OCI-LY3 (cell line): Measurements from ENCODE around the gene TCF20.

Experiments used
- H2AFZ ChIP-seq: fragments of 200-600, 300-600 bp; shearing (Covaris generic); 2 replicates; pipeline ENCODE4 v1.6.0; 2014; ENCODE audit warnings: antibody characterized with exemption, low read depth, low read length
- H3K27ac ChIP-seq: fragments of 200-600, 300-600 bp; sonication (generic); 2 replicates; pipeline ENCODE4 v1.5.1; 2014; ENCODE audit warnings: mild to moderate bottlenecking, low read length, moderate library complexity, mixed read lengths
- H3K27me3 ChIP-seq: fragments of 200-600, 300-600 bp; sonication (generic); 2 replicates; pipeline ENCODE4 v1.6.1; 2014; ENCODE audit warnings: low read depth, low read length, mixed read lengths
- H3K36me3 ChIP-seq: fragments of 200-600, 300-600 bp; sonication (generic); replicated peaks from 2 replicates; pipeline ENCODE3; 2014; ENCODE audit warnings: low read depth, low read length, mixed read lengths
- H3K4me1 ChIP-seq: fragments of 300-600, 200-600 bp; sonication (generic); 2 replicates; pipeline ENCODE4 v1.6.1; 2014; ENCODE audit warnings: low read length, mixed read lengths
- H3K4me2 ChIP-seq: fragments of 200-600, 300-600 bp; sonication (generic); 2 replicates; pipeline ENCODE4 v1.6.1; 2014; ENCODE audit warnings: low read length, mixed read lengths
- H3K4me3 ChIP-seq: fragments of 300-600, 200-600 bp; sonication (generic); 2 replicates; pipeline ENCODE4 v1.5.1; 2014; ENCODE audit warnings: antibody characterized with exemption, mild to moderate bottlenecking, low read length, moderate library complexity
- H3K79me2 ChIP-seq: fragments of 300-600, 200-600 bp; shearing (Covaris generic); 2 replicates; pipeline ENCODE4 v1.6.1; 2014; ENCODE audit warnings: mild to moderate bottlenecking, low read length, mixed read lengths
- H3K9ac ChIP-seq: fragments of 300-600, 200-600 bp; shearing (Covaris generic); 2 replicates; pipeline ENCODE4 v1.6.0; 2014; ENCODE audit warnings: mild to moderate bottlenecking, low read length, moderate library complexity
- H3K9me3 ChIP-seq: fragments of 200-600, 300-600 bp; shearing (Covaris generic); 2 replicates; pipeline ENCODE4 v1.6.1; 2014; ENCODE audit warnings: low read length, mixed read lengths; ENCODE audit not compliant: insufficient read depth
- H4K20me1 ChIP-seq: fragments of 200-600, 300-600 bp; sonication (generic); 2 replicates; pipeline ENCODE4 v1.6.1; 2016; ENCODE audit warnings: low read length, mixed read lengths; ENCODE audit not compliant: insufficient read depth
- EZH2phosphoT487 ChIP-seq: fragments of 200-600 bp; shearing (Covaris generic); IDR thresholded peaks from 2 replicates; pipeline ENCODE4 v1.6.1; 2018; ENCODE audit warnings: antibody characterized with exemption, mixed run types, low read depth
- TF ChIP-seq, protein P1 (sequence below): fragments of 200-600, 300-600 bp; sonication (generic); IDR thresholded peaks from 2 replicates; pipeline ENCODE4 v1.5.1; 2014; ENCODE audit warnings: antibody characterized with exemption, low read length, low read depth

Gene TCF20

DNA sequence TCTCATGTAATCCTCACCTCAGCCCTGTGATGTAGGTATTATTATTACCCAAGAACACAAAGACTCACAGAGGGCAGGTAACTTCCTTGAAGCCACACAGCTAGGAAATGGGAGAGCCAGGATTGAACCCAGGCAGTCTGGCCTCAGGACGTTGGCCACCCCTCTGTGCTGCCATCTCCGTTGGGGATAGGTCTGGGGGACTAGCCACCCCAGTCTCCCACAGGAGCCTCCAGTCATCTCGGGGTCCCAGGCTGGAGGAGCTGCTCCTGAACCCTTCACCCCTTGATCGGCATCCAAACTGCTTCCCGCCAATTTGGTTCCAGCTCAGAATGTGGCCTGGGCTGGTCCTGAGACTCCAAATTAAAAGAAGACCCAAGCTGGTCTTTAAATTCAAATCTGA is 10.4 kb upstream of the TCF20 start:
- no peak overlapping the region for H3K27ac ChIP-seq
- no peak overlapping the region for H3K9ac ChIP-seq
- no peaks in the 10 kb centered on the region for H3K79me2 ChIP-seq
- no peaks in the 10 kb centered on the region for H3K36me3 ChIP-seq
- H2AFZ ChIP-seq, result no peak overlapping the region
- H3K4me3 ChIP-seq, result no peak overlapping the region
- no peaks in the 10 kb centered on the region for H4K20me1 ChIP-seq
- H3K9me3 ChIP-seq, result no peaks in the 10 kb centered on the region
- H3K4me1 ChIP-seq, result peaks cover 30% of the 10 kb centered on the region
- TF ChIP-seq, protein P1, sequence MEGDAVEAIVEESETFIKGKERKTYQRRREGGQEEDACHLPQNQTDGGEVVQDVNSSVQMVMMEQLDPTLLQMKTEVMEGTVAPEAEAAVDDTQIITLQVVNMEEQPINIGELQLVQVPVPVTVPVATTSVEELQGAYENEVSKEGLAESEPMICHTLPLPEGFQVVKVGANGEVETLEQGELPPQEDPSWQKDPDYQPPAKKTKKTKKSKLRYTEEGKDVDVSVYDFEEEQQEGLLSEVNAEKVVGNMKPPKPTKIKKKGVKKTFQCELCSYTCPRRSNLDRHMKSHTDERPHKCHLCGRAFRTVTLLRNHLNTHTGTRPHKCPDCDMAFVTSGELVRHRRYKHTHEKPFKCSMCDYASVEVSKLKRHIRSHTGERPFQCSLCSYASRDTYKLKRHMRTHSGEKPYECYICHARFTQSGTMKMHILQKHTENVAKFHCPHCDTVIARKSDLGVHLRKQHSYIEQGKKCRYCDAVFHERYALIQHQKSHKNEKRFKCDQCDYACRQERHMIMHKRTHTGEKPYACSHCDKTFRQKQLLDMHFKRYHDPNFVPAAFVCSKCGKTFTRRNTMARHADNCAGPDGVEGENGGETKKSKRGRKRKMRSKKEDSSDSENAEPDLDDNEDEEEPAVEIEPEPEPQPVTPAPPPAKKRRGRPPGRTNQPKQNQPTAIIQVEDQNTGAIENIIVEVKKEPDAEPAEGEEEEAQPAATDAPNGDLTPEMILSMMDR, result no peak
- no peak for TF ChIP-seq EZH2phosphoT487
- H3K4me2 ChIP-seq, result no peak overlapping the region
- no peaks in the 10 kb centered on the region for H3K27me3 ChIP-seq

DNA sequence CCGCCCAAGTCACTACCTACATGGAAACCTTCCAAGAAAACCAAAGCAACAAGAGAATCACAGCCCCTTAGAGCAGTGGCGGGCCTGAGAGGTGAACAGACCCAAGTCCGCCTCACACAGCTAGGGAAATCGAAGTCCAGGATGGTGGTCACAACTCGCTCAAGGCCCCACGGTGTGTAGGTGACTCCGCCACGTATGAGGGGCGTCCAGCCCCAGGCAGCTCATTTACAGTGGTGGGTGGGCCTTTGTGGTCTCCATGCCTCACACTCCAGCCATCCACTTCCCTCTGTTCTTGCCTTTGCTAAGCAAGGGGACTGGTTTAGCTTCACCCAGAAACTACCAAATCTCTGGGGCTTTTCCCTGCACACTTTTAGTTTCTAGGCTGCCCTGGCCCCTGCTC is 9.7 kb upstream of the TCF20 start:
- TF ChIP-seq, protein P1, result no peak
- TF ChIP-seq EZH2phosphoT487, result no peak
- H3K4me1 ChIP-seq, result peaks cover 30% of the 10 kb centered on the region

DNA sequence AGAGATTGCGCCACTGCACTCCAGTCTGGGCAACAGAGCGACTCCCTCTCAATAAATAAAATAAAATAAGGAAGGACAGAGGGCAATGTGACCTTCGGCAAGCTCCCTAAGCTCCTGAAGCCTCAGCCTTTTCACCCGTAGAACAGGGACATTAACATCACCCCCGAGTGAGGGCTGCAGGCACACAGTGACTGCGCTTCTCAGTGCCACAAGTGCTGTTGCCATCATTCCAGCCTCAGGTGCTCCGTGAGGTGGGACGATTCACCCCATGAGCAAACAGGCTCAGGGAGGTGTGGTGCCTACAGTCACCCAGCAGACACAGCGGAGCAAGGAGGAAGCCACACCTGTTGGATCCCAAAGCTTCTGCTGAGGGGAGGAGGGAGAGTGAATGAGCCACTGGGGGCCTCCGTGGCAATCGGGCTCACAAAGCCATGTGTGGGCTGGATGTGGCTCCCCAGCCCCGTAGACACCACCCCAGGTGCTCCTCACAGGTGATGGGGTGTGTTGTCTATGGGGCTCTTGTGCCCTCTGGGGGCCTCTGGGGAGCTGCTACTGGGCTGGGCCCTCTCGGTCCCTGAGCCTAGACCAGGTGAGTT is 9.1 kb upstream of the TCF20 start:
- H3K4me1 ChIP-seq, result peaks cover 30% of the 10 kb centered on the region
- H3K27me3 ChIP-seq, result no peaks in the 10 kb centered on the region
- H3K9ac ChIP-seq, result no peak overlapping the region
- H3K4me2 ChIP-seq, result no peak overlapping the region
- H3K4me3 ChIP-seq, result no peak overlapping the region
- H3K27ac ChIP-seq, result no peak overlapping the region
- TF ChIP-seq, protein P1, result no peak
- TF ChIP-seq EZH2phosphoT487, result no peak
- no peaks in the 10 kb centered on the region for H4K20me1 ChIP-seq
- no peaks in the 10 kb centered on the region for H3K36me3 ChIP-seq
- no peaks in the 10 kb centered on the region for H3K9me3 ChIP-seq
- H2AFZ ChIP-seq, result no peak overlapping the region
- H3K79me2 ChIP-seq, result no peaks in the 10 kb centered on the region

More for the DNA sequence above, 9.7 kb upstream of the TCF20 start:
- H4K20me1 ChIP-seq, result no peaks in the 10 kb centered on the region
- no peak overlapping the region for H3K9ac ChIP-seq
- H3K4me2 ChIP-seq, result peak overlapping the region; percentile 11; the same call in 1 of the 2 replicates
- no peaks in the 10 kb centered on the region for H3K79me2 ChIP-seq
- H3K27me3 ChIP-seq, result no peaks in the 10 kb centered on the region
- H3K27ac ChIP-seq, result no peak overlapping the region
- H3K9me3 ChIP-seq, result no peaks in the 10 kb centered on the region
- H3K36me3 ChIP-seq, result no peaks in the 10 kb centered on the region
- no peak overlapping the region for H3K4me3 ChIP-seq
- H2AFZ ChIP-seq, result no peak overlapping the region

DNA sequence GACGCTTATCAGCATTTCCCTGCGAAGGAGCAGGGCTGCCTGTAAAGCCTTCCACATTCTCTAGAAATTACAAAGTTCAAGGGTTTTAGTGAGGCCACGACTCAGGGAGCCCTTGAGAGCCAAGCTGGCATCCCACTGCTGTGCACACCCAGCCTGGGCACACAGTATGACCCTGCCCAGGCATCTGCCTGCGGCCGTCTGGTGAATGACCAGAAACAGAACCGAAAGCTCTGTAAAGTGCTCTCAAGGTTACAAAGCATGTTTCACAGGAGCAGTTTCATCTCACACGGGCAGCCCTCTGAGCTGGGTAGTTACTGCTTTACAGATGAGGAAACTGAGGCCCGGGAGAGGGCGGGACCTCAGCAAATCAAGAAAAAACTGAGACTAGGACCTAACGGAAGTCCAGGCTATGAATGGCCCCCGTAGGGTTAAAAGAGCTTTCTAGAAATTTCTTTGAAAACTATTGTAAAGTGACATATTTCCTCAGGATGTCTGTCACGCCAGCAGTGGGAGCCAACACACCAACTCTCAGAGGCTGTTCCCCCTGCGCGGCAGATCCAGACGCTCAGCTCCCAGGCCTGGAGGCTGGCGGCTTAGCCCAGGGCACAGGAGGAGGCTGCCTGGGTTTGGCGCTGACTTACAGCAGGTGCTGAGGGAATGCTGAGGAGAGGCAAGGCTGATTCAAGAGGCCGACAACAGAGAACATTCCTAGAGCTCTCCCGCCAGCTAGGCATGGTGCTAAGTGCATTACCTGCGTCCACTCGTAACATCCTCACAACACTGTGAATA is 7.7 kb upstream of the TCF20 start:
- H3K9me3 ChIP-seq, result no peaks in the 10 kb centered on the region
- H3K9ac ChIP-seq, result no peak overlapping the region; the same call in 1 of the 2 replicates
- no peak overlapping the region for H3K27ac ChIP-seq
- H3K4me1 ChIP-seq, result peaks cover 30% of the 10 kb centered on the region
- no peaks in the 10 kb centered on the region for H3K79me2 ChIP-seq
- peak overlapping the region; percentile 54 for H3K4me2 ChIP-seq
- no peaks in the 10 kb centered on the region for H3K27me3 ChIP-seq
- no peak overlapping the region; the same call in 1 of the 2 replicates for H2AFZ ChIP-seq
- peak overlapping the region; percentile 9; the same call in 1 of the 2 replicates for H3K4me3 ChIP-seq
- no peaks in the 10 kb centered on the region for H4K20me1 ChIP-seq
- TF ChIP-seq, protein P1, result peak; percentile 62
- TF ChIP-seq EZH2phosphoT487, result no peak
- H3K36me3 ChIP-seq, result no peaks in the 10 kb centered on the region
